Thyroid gland (tissue), 4 donors: ENCODE data around the gene AGGF1. TPM values are rescaled to one million over a fixed set of nuclear protein-coding genes. Genes with fewer than 3 reads are reported as not detected.

ENCODE experiments used
- DNase-seq, 2 donors: peaks; one replicate each; pipeline ENCODE4 v3.0.0-alpha.2; 2019
- H3K27ac ChIP-seq, 3 donors: fragments of 200-600 bp; sonication (generic); 1 replicate in 2 of 3; 2 replicates in 1 of 3; pipeline ENCODE4 v1.5.1; 2016 to 2019; ENCODE audit warnings: mild to moderate bottlenecking in 1 of 3, moderate library complexity in 1 of 3
- H3K27me3 ChIP-seq: fragments of 200-600 bp; sonication (generic); one replicate; pipeline ENCODE4 v1.5.1; 2019
- H3K36me3 ChIP-seq, 2 donors: fragments of 200-600 bp; sonication (generic); one replicate each; pipeline ENCODE4 v1.5.1; 2016 to 2019
- H3K4me1 ChIP-seq, 2 donors: fragments of 200-600 bp; sonication (generic); one replicate each; pipeline ENCODE4 v1.5.1; 2017 to 2019
- H3K4me3 ChIP-seq, 3 donors: fragments of 200-600 bp; sonication (generic); replicated peaks in 1 of 3; 1 replicate in 2 of 3; 2 replicates in 1 of 3; pipeline ENCODE4 v1.5.1; 2016; ENCODE audit warnings: mild to moderate bottlenecking in 1 of 3
- H3K9me3 ChIP-seq: fragments of 200-600 bp; sonication (generic); one replicate; pipeline ENCODE4 v1.5.1; 2017
- CTCF ChIP-seq, 6 experiments: fragments of 200-600 bp in 3 of 6; fragments of 450-650 bp in 3 of 6; sonication (generic) in 3 of 6; IDR thresholded peaks; one replicate each; pipeline ENCODE4 v1.5.1; 2016 to 2019; ENCODE audit warnings: antibody characterized with exemption in 6 of 6, mild to moderate bottlenecking in 2 of 6, inconsistent platforms in 1 of 6, moderate library complexity in 1 of 6
- POLR2A ChIP-seq, 2 donors: fragments of 450-650 bp; IDR thresholded peaks; one replicate each; pipeline ENCODE4 v1.6.1; 2017; ENCODE audit warnings: antibody characterized with exemption in 2 of 2, mild to moderate bottlenecking in 2 of 2, moderate library complexity in 1 of 2
- WGBS, 2 donors: methylation state at CpG; one replicate each; pipeline ENCODE4 v1.1.5; 2017; 5-methylcytosine and 5-hydroxymethylcytosine counted together
- intact Hi-C: fragments of 100-400 bp; cut with DNase I; formaldehyde crosslinking; loops from one replicate; pipeline ENCODE4 v1.15.1; 2023
- total RNA-seq, 4 donors: library from RNA; depleted of rRNA; stranded (reverse); fragments of >200 nt; gene quantifications; one replicate each; pipeline ENCODE4 v1.2.3, GENCODE V29; 2016

AGGF1 gene
- total RNA-seq, 4 donors from 2014 or later, result 24.9 to 43.7 (median 28.3) TPM

- no peak overlapping the region for H3K27ac ChIP-seq
- DNase-seq, result no peak
- no peaks in the 10 kb centered on the region for H3K9me3 ChIP-seq
- H3K4me3 ChIP-seq, result no peak overlapping the region
- WGBS, 2 donors, result 88 to 97% methylated on average over 5 of the region's 5 CpGs
- peaks cover 13 to 17% of the 10 kb centered on the region in 2 donors for H3K4me1 ChIP-seq
- intact Hi-C loops, result no loop called here
- TF ChIP-seq CTCF (IDR thresholded peaks at IDR 0.05) (no peak), POLR2A (IDR thresholded peaks at IDR 0.05) (no peak)
- no peaks in the 10 kb centered on the region for H3K27me3 ChIP-seq
- H3K36me3 ChIP-seq, result peaks cover 19 to 24% of the 10 kb centered on the region in 2 donors
Measured at GRCh38 chr5:77033338-77033737, 3.1 kb downstream of the AGGF1 start.

- TF ChIP-seq POLR2A (IDR thresholded peaks at IDR 0.05), result no peak
- no peak for TF ChIP-seq CTCF (IDR thresholded peaks at IDR 0.05)
- DNase-seq, result no peak
- Histone ChIP-seq H3K27ac (no peak overlapping the region), H3K4me3 (no peak overlapping the region), H3K27me3 (no peaks in the 10 kb centered on the region), H3K36me3 (peaks cover 24 to 34% of the 10 kb centered on the region in 2 donors), H3K9me3 (no peaks in the 10 kb centered on the region), H3K4me1 (peaks cover 11 to 12% of the 10 kb centered on the region in 2 donors)
- 90% methylated on average over 1 of the region's 1 CpG for WGBS, 2 donors
- intact Hi-C loops, result no loop called here
Measured at GRCh38 chr5:77035950-77036349, 5.7 kb downstream of the AGGF1 start.

- no peak for DNase-seq
- H3K36me3 ChIP-seq, result peaks cover 12 to 22% of the 10 kb centered on the region in 2 donors
- no peak overlapping the region for H3K27ac ChIP-seq
- no peak for TF ChIP-seq POLR2A (IDR thresholded peaks at IDR 0.05)
- no peak for TF ChIP-seq CTCF (IDR thresholded peaks at IDR 0.05)
- no peaks in the 10 kb centered on the region for H3K27me3 ChIP-seq
- WGBS, 2 donors, result 98% methylated on average over 1 of the region's 1 CpG
- H3K4me1 ChIP-seq, result no peaks in the 10 kb centered on the region
- H3K4me3 ChIP-seq, result no peak overlapping the region
- intact Hi-C loops, result no loop called here
- no peaks in the 10 kb centered on the region for H3K9me3 ChIP-seq
Measured at GRCh38 chr5:77046416-77047073, 16.3 kb downstream of the AGGF1 start.

GRCh38 chr5:77064040-77064439, 33.8 kb downstream of the AGGF1 start:
- no peak for TF ChIP-seq POLR2A (IDR thresholded peaks at IDR 0.05)
- peak in 3 of 6 experiments; percentile 43 to 53 (median 45) for TF ChIP-seq CTCF (IDR thresholded peaks at IDR 0.05)
- H3K36me3 ChIP-seq, result peaks cover 9 to 18% of the 10 kb centered on the region in 2 donors
- 52 to 68% methylated on average over 3 of the region's 3 CpGs for WGBS, 2 donors

GRCh38 chr5:77065256-77065655, 35.1 kb downstream of the AGGF1 start:
- Histone ChIP-seq H3K9me3 (no peaks in the 10 kb centered on the region), H3K27me3 (no peaks in the 10 kb centered on the region), H3K36me3 (peaks cover 0 to 6% of the 10 kb centered on the region in 2 donors), H3K4me1 (no peaks in the 10 kb centered on the region), H3K27ac (no peak overlapping the region), H3K4me3 (no peak overlapping the region)
- TF ChIP-seq CTCF (IDR thresholded peaks at IDR 0.05) (no peak), POLR2A (IDR thresholded peaks at IDR 0.05) (no peak)
- intact Hi-C loops, result loop anchor here (10.0 kb wide), 1 partner anchor 430 kb away; the partner anchor contains the start of gene WDR41
- 94% methylated on average over 3 of the region's 3 CpGs for WGBS, 2 donors
- DNase-seq, result no peak

More at GRCh38 chr5:77064040-77064439, 33.8 kb downstream of the AGGF1 start:
- Histone ChIP-seq H3K27ac (no peak overlapping the region), H3K4me3 (no peak overlapping the region), H3K9me3 (no peaks in the 10 kb centered on the region), H3K4me1 (no peaks in the 10 kb centered on the region), H3K27me3 (no peaks in the 10 kb centered on the region)
- intact Hi-C loops, result loop anchor here (10.0 kb wide), 1 partner anchor 431 kb away; the partner anchor contains the start of gene WDR41
- DNase-seq, result peak; percentile 12 to 14
